ENCODE data around the gene NREP. TPM values are rescaled to one million over a fixed set of nuclear protein-coding genes. Genes with fewer than 3 reads are reported as not detected.
A peak's percentile ranks its signal among the peaks of the same experiment; 100 is the strongest.

Gene NREP
- total and polyA plus RNA-seq, 8 donors = 33.9 to 1,154 (median 1,003) TPM

- intact Hi-C loops (cut with DNase I) = loop anchor here in 1 of 2 donors (10.0 kb wide), 1 partner anchor 203 kb away; no protein-coding TSS in a partner anchor
- Histone ChIP-seq H3K4me1 (peaks cover 0 to 30% of the 10 kb centered on the region in 2 donors), H3K4me3 (peak overlapping the region; percentile 57 to 60), H3K27ac (peak overlapping the region; percentile 92 to 93), H3K36me3 (no peaks in the 10 kb centered on the region), H3K27me3 (no peaks in the 10 kb centered on the region), H3K9me3 (no peaks in the 10 kb centered on the region)
- no peak for ATAC-seq
- TF ChIP-seq, protein P1, sequence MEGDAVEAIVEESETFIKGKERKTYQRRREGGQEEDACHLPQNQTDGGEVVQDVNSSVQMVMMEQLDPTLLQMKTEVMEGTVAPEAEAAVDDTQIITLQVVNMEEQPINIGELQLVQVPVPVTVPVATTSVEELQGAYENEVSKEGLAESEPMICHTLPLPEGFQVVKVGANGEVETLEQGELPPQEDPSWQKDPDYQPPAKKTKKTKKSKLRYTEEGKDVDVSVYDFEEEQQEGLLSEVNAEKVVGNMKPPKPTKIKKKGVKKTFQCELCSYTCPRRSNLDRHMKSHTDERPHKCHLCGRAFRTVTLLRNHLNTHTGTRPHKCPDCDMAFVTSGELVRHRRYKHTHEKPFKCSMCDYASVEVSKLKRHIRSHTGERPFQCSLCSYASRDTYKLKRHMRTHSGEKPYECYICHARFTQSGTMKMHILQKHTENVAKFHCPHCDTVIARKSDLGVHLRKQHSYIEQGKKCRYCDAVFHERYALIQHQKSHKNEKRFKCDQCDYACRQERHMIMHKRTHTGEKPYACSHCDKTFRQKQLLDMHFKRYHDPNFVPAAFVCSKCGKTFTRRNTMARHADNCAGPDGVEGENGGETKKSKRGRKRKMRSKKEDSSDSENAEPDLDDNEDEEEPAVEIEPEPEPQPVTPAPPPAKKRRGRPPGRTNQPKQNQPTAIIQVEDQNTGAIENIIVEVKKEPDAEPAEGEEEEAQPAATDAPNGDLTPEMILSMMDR (IDR thresholded peaks at IDR 0.05) = no peak
- DNase-seq = no peak
Observed at GRCh38 chr5:111758284-111758628, 1.3 kb upstream of the NREP start.

DNA sequence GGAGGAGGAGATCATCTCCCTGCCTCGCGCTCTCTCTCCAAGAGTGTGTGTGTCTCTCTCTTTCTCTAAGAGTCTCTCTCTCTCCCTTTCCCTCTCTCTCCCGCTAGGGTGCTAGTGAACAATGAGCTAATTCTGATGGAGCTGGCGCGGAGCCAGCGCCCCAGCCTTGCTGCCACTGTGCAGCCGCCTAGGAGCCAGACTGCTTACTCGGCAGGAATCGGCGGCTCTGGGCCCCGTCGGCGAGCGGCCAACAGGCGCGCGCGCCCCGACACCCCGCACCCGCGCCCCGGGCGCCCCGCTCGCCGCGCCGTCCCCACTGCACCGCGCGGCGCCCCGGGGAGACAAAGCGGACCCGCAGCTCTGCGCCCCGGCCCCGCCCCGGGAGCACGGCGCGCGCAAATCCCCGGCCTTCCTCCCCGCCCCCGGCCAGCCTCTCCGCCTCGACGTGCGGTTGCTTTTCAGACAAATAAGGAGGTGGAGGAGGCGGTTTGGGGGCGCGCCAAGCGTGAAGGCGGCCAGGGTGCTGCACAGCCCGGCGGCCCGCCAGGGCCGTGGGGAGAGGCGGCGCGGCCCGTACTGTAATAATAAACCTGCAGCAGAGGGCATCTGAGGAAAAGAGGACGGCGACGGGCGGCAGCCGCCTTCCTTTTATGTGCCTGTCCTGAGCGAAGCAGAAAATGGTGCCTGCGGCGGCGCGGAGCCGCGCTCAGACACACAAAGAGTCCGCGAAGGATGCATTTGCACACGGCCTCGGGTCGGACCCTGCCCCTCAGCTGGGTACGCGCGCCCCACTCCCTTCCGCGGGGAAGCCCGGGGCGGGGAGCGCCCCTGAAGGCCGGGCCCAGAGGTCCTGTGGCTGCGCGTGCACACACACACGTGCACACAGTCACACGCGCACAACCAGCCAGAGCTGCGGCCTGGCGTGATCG, 625 bp upstream of the NREP start:
- H3K9me3 ChIP-seq = no peaks in the 10 kb centered on the region
- peak overlapping the region; percentile 57 to 60 for H3K4me3 ChIP-seq
- ATAC-seq (peak; percentile 88), DNase-seq (peak; percentile 94 to 97 (median 96))
- intact Hi-C loops (cut with DNase I) = loop anchor here in 1 of 2 donors (10.0 kb wide), 1 partner anchor 203 kb away; no protein-coding TSS in a partner anchor
- no peaks in the 10 kb centered on the region for H3K27me3 ChIP-seq
- no peaks in the 10 kb centered on the region for H3K36me3 ChIP-seq
- peaks cover 0 to 30% of the 10 kb centered on the region in 2 donors for H3K4me1 ChIP-seq
- TF ChIP-seq, protein P1 (IDR thresholded peaks at IDR 0.05) = peak; percentile 16 to 28
- H3K27ac ChIP-seq = peak overlapping the region; percentile 92 to 93

- H3K4me3 ChIP-seq = peak overlapping the region; percentile 57 to 60
- H3K36me3 ChIP-seq = no peaks in the 10 kb centered on the region
- no peaks in the 10 kb centered on the region for H3K9me3 ChIP-seq
- ATAC-seq (peak; percentile 23), DNase-seq (peak in 2 of 4 donors; percentile 70 to 74)
- intact Hi-C loops (cut with DNase I) = loop anchor here in 1 of 2 donors (10.0 kb wide), 1 partner anchor 201 kb away; no protein-coding TSS in a partner anchor
- peak overlapping the region; percentile 92 to 93 for H3K27ac ChIP-seq
- peaks cover 0 to 30% of the 10 kb centered on the region in 2 donors for H3K4me1 ChIP-seq
- TF ChIP-seq, protein P1 (IDR thresholded peaks at IDR 0.05) = no peak
- no peaks in the 10 kb centered on the region for H3K27me3 ChIP-seq
Observed at GRCh38 chr5:111755942-111756381, 1.0 kb downstream of the NREP start.

- H3K27ac ChIP-seq = peak overlapping the region in 1 of 2 donors; percentile 93
- no peaks in the 10 kb centered on the region for H3K27me3 ChIP-seq
- no peaks in the 10 kb centered on the region for H3K36me3 ChIP-seq
- intact Hi-C loops (cut with DNase I) = loop anchor here in 1 of 2 donors (10.0 kb wide), 1 partner anchor 201 kb away; no protein-coding TSS in a partner anchor
- peak overlapping the region; percentile 57 to 60 for H3K4me3 ChIP-seq
- ATAC-seq (no peak), DNase-seq (no peak)
- H3K9me3 ChIP-seq = no peaks in the 10 kb centered on the region
- H3K4me1 ChIP-seq = peaks cover 0 to 30% of the 10 kb centered on the region in 2 donors
- TF ChIP-seq, protein P1 (IDR thresholded peaks at IDR 0.05) = no peak
Observed at GRCh38 chr5:111755345-111755941, 1.6 kb downstream of the NREP start.
